H9 (cell line): ENCODE data around the gene SHMT1. TPM values are rescaled to one million over a fixed set of nuclear protein-coding genes. Genes with fewer than 3 reads are reported as not detected.
A peak's percentile ranks its signal among the peaks of the same experiment; 100 is the strongest.

ENCODE experiments used
- DNase-seq: peaks from one replicate; pipeline ENCODE4 v3.0.0-alpha.2; 2017
- H2AFZ ChIP-seq: one replicate; pipeline ENCODE4 v1.6.1; 2013; ENCODE audit warnings: mild to moderate bottlenecking, low read length, control low read depth, moderate library complexity
- H2AK5ac ChIP-seq: 2 replicates; pipeline ENCODE4 v1.6.1; 2013; ENCODE audit warnings: low read length, control low read depth, mixed read lengths; ENCODE audit not compliant: insufficient read length
- H2BK120ac ChIP-seq: one replicate; pipeline ENCODE4 v1.6.1; 2013; ENCODE audit warnings: low read depth, mild to moderate bottlenecking, low read length, control low read depth, inconsistent platforms; ENCODE audit not compliant: poor library complexity, severe bottlenecking
- H2BK12ac ChIP-seq: 2 replicates; pipeline ENCODE4 v1.6.1; 2013; ENCODE audit warnings: low read length, control low read depth, mixed read lengths, low read depth; ENCODE audit not compliant: insufficient read length
- H2BK15ac ChIP-seq: 2 replicates; pipeline ENCODE4 v1.6.1; 2013; ENCODE audit warnings: low read depth, low read length, control low read depth
- H2BK20ac ChIP-seq: one replicate; pipeline ENCODE4 v1.6.1; 2013; ENCODE audit warnings: low read depth, mild to moderate bottlenecking, low read length, control low read depth, inconsistent platforms; ENCODE audit not compliant: poor library complexity, severe bottlenecking
- H2BK5ac ChIP-seq: 2 replicates; pipeline ENCODE4 v1.6.1; 2013; ENCODE audit warnings: low read length, control low read depth, mixed read lengths; ENCODE audit not compliant: insufficient read length
- H3K14ac ChIP-seq: 2 replicates; pipeline ENCODE4 v1.6.1; 2013; ENCODE audit warnings: low read length, control low read depth; ENCODE audit not compliant: insufficient read depth
- H3K18ac ChIP-seq: 2 replicates; pipeline ENCODE4 v1.6.1; 2013; ENCODE audit warnings: low read depth, mild to moderate bottlenecking, mixed read lengths, low read length, control low read depth; ENCODE audit not compliant: insufficient read length
- H3K23ac ChIP-seq: 2 replicates; pipeline ENCODE4 v1.6.1; 2013; ENCODE audit warnings: low read length, control low read depth, mixed read lengths, low read depth; ENCODE audit not compliant: insufficient read length
- H3K23me2 ChIP-seq: 2 replicates; pipeline ENCODE4 v1.6.1; 2013; ENCODE audit warnings: low read depth, mild to moderate bottlenecking, mixed read lengths, low read length, control low read depth; ENCODE audit not compliant: insufficient read length, poor library complexity, severe bottlenecking
- H3K27ac ChIP-seq: 2 replicates; pipeline ENCODE4 v1.5.1; 2013; ENCODE audit warnings: low read length, control low read depth, mixed read lengths, low read depth; ENCODE audit not compliant: insufficient read length
- H3K27me3 ChIP-seq: 2 replicates; pipeline ENCODE4 v1.6.1; 2013; ENCODE audit warnings: low read length, control low read depth, inconsistent platforms; ENCODE audit not compliant: insufficient read depth
- H3K4ac ChIP-seq: 2 replicates; pipeline ENCODE4 v1.6.1; 2013; ENCODE audit warnings: low read depth, mild to moderate bottlenecking, control low read depth, inconsistent platforms, low read length, moderate library complexity
- H3K4me1 ChIP-seq: 2 replicates; pipeline ENCODE4 v1.6.1; 2013; ENCODE audit warnings: low read length, control low read depth, inconsistent platforms; ENCODE audit not compliant: insufficient read depth
- H3K4me2 ChIP-seq: 2 replicates; pipeline ENCODE4 v1.6.1; 2013; ENCODE audit warnings: low read length, control low read depth, mixed read lengths; ENCODE audit not compliant: insufficient read length, insufficient read depth
- H3K56ac ChIP-seq: 2 replicates; pipeline ENCODE4 v1.6.1; 2013; ENCODE audit warnings: low read depth, mild to moderate bottlenecking, mixed read lengths, low read length, control low read depth; ENCODE audit not compliant: insufficient read length
- H3K79me1 ChIP-seq: 2 replicates; pipeline ENCODE4 v1.6.1; 2013; ENCODE audit warnings: low read depth, mild to moderate bottlenecking, moderate library complexity, low read length, control low read depth, inconsistent platforms; ENCODE audit not compliant: insufficient read depth, poor library complexity, severe bottlenecking
- H3K79me2 ChIP-seq: 2 replicates; pipeline ENCODE4 v1.6.1; 2013; ENCODE audit warnings: low read length, control low read depth, inconsistent platforms; ENCODE audit not compliant: insufficient read depth
- H3K9ac ChIP-seq: 2 replicates; pipeline ENCODE4 v1.6.1; 2013; ENCODE audit warnings: low read length, control low read depth, mixed read lengths; ENCODE audit not compliant: insufficient read length; ENCODE audit errors: extremely low read depth
- H3K9me3 ChIP-seq: one replicate; pipeline ENCODE4 v1.6.1; 2013; ENCODE audit warnings: low read depth, low read length, inconsistent platforms; ENCODE audit not compliant: control insufficient read depth
- H3T11ph ChIP-seq: one replicate; pipeline ENCODE4 v1.6.1; 2013; ENCODE audit warnings: mild to moderate bottlenecking, low read length, control low read depth, inconsistent platforms
- H4K20me1 ChIP-seq: one replicate; pipeline ENCODE4 v1.6.1; 2013; ENCODE audit not compliant: control insufficient read depth, insufficient read length, insufficient read depth
- H4K5ac ChIP-seq: 2 replicates; pipeline ENCODE4 v1.6.1; 2013; ENCODE audit warnings: low read depth, mild to moderate bottlenecking, mixed read lengths, low read length, control low read depth; ENCODE audit not compliant: insufficient read length
- H4K8ac ChIP-seq: replicated peaks from 2 replicates; pipeline ENCODE4 v1.6.1; 2013; ENCODE audit warnings: low read length, control low read depth, mixed read lengths, low read depth; ENCODE audit not compliant: insufficient read length
- H4K91ac ChIP-seq: 2 replicates; pipeline ENCODE4 v1.6.1; 2013; ENCODE audit warnings: low read depth, mild to moderate bottlenecking, moderate library complexity, mixed read lengths, low read length, control low read depth; ENCODE audit not compliant: insufficient read length
- H3K27ac Mint-ChIP-seq, 3 experiments: 2 replicates in 2 of 3; 3 replicates in 1 of 3; pipeline ENCODE4 v1.8.0; 2020 to 2021; ENCODE audit warnings: mixed read lengths in 3 of 3, mild to moderate bottlenecking in 1 of 3, moderate library complexity in 1 of 3
- H3K27me3 Mint-ChIP-seq: 2 replicates; pipeline ENCODE4 v1.8.0; 2021; ENCODE audit warnings: low read depth, mild to moderate bottlenecking, moderate library complexity, mixed read lengths
- H3K36me3 Mint-ChIP-seq, 3 experiments: 2 replicates in 2 of 3; 3 replicates in 1 of 3; pipeline ENCODE4 v1.8.0; 2020 to 2021; ENCODE audit warnings: low read depth in 3 of 3, mixed read lengths in 3 of 3; ENCODE audit not compliant: insufficient read depth in 1 of 3
- H3K4me1 Mint-ChIP-seq, 2 experiments: 2 replicates each; pipeline ENCODE4 v1.8.0; 2020; ENCODE audit warnings: mixed read lengths in 2 of 2
- H3K4me3 Mint-ChIP-seq, 2 experiments: 2 replicates in 1 of 2; 3 replicates in 1 of 2; pipeline ENCODE4 v1.8.0; 2020 to 2021; ENCODE audit warnings: mild to moderate bottlenecking in 2 of 2, mixed read lengths in 2 of 2, moderate library complexity in 1 of 2
- H3K9me3 Mint-ChIP-seq, 2 experiments: 2 replicates in 1 of 2; 3 replicates in 1 of 2; pipeline ENCODE4 v1.8.0; 2020; ENCODE audit warnings: mild to moderate bottlenecking in 2 of 2, mixed read lengths in 2 of 2, moderate library complexity in 1 of 2
- WGBS: extraction: QIAGEN DNeasy Blood & Tissue Kit; methylation state at CpG from one replicate; pipeline ENCODE4 v1.1.7; 2013; ENCODE audit warnings: missing lambda C conversion rate, low lambda C conversion rate, mixed read lengths; ENCODE audit not compliant: insufficient read length; ENCODE audit errors: extremely low coverage; 5-methylcytosine and 5-hydroxymethylcytosine counted together
- total RNA-seq: library from RNA; stranded (reverse); gene quantifications from 2 replicates; pipeline ENCODE4 v1.2.1, GENCODE V29; 2021
- TF ChIP-seq, protein P1 (sequence below): fragments of 200-600 bp; sonication (generic); conservative IDR thresholded peaks from 3 replicates; pipeline ENCODE4 v1.8.0; 2021; ENCODE audit warnings: antibody characterized with exemption, mild to moderate bottlenecking

The SHMT1 gene
- total RNA-seq, 1 experiment from 2014 or later, result 42.8 TPM

- H2BK20ac ChIP-seq, result no peak overlapping the region
- TF ChIP-seq, protein P1, sequence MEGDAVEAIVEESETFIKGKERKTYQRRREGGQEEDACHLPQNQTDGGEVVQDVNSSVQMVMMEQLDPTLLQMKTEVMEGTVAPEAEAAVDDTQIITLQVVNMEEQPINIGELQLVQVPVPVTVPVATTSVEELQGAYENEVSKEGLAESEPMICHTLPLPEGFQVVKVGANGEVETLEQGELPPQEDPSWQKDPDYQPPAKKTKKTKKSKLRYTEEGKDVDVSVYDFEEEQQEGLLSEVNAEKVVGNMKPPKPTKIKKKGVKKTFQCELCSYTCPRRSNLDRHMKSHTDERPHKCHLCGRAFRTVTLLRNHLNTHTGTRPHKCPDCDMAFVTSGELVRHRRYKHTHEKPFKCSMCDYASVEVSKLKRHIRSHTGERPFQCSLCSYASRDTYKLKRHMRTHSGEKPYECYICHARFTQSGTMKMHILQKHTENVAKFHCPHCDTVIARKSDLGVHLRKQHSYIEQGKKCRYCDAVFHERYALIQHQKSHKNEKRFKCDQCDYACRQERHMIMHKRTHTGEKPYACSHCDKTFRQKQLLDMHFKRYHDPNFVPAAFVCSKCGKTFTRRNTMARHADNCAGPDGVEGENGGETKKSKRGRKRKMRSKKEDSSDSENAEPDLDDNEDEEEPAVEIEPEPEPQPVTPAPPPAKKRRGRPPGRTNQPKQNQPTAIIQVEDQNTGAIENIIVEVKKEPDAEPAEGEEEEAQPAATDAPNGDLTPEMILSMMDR, result no peak
These were observed 45.2 kb downstream of the SHMT1 start for GRCh38 chr17:18318117-18318516.

More at GRCh38 chr17:18318117-18318516, 45.2 kb downstream of the SHMT1 start:
- H3K23ac ChIP-seq, result no peak overlapping the region
- no peaks in the 10 kb centered on the region for H3K27me3 Mint-ChIP-seq
- H3K56ac ChIP-seq, result no peak overlapping the region
- H4K5ac ChIP-seq, result no peak overlapping the region
- H3K27ac Mint-ChIP-seq, result no peak overlapping the region
- no peak overlapping the region for H3K14ac ChIP-seq
- H3K4me3 Mint-ChIP-seq, result peak overlapping the region; percentile 27 to 35; a peak in 2 of 5 replicates
- peaks cover 22 to 44% (median 40%) of the 10 kb centered on the region in 3 experiments; a peak in 6 of 7 replicates for H3K36me3 Mint-ChIP-seq
- peaks cover 15% of the 10 kb centered on the region for H3K23me2 ChIP-seq
- no peak overlapping the region for H2BK120ac ChIP-seq
- H3K27ac ChIP-seq, result no peak overlapping the region
- no peak overlapping the region for H4K8ac ChIP-seq
- no peak for DNase-seq
- no peak overlapping the region for H3K9ac ChIP-seq
- no peak overlapping the region for H3K4ac ChIP-seq
- no peaks in the 10 kb centered on the region for H4K20me1 ChIP-seq
- no peak overlapping the region for H3K18ac ChIP-seq
- no peak overlapping the region for H2BK15ac ChIP-seq
- WGBS, result no CpG with 5 or more reads among the region's 7 CpGs
- H3K79me1 ChIP-seq, result peaks cover 29% of the 10 kb centered on the region
- peaks cover 37 to 43% of the 10 kb centered on the region in 2 experiments for H3K4me1 Mint-ChIP-seq
- no peak overlapping the region for H4K91ac ChIP-seq
- H2BK5ac ChIP-seq, result no peak overlapping the region
- no peaks in the 10 kb centered on the region for H3K27me3 ChIP-seq
- no peak overlapping the region for H3T11ph ChIP-seq
- no peak overlapping the region for H2AFZ ChIP-seq
- no peak overlapping the region for H2AK5ac ChIP-seq
- no peaks in the 10 kb centered on the region for H3K9me3 ChIP-seq
- no peak overlapping the region for H2BK12ac ChIP-seq
- H3K79me2 ChIP-seq, result peaks cover 30% of the 10 kb centered on the region; the same call in 1 of the 2 replicates
- H3K4me1 ChIP-seq, result peaks cover 2% of the 10 kb centered on the region; the same call in 1 of the 2 replicates
- H3K9me3 Mint-ChIP-seq, result no peaks in the 10 kb centered on the region; a peak in 2 of 5 replicates
- peak overlapping the region; percentile 6 for H3K4me2 ChIP-seq
